Mammary epithelial cell (primary cell): ENCODE results near the gene RRM1.

Source experiments
- CTCF ChIP-seq, 2 donors: IDR thresholded peaks in 1 of 2; conservative IDR thresholded peaks in 1 of 2; 2 replicates each; pipeline ENCODE4 v1.5.1; 2011 to 2012; ENCODE audit warnings: inconsistent platforms in 2 of 2, low read length in 2 of 2, mild to moderate bottlenecking in 2 of 2, control low read depth in 1 of 2, low read depth in 1 of 2; ENCODE audit not compliant: insufficient read depth in 1 of 2; ENCODE audit errors: extremely low read depth in 1 of 2
- EZH2 ChIP-seq: IDR thresholded peaks from 2 replicates; pipeline ENCODE4 v1.6.1; 2012; ENCODE audit warnings: low read length, inconsistent platforms, borderline replicate concordance

GRCh38 chr11:4044976-4045646 is 49.5 kb upstream of the RRM1 start:
- TF ChIP-seq CTCF (conservative IDR thresholded peaks at IDR 0.05 in 1 of 2, IDR thresholded peaks at IDR 0.05 in 1 of 2; ENCODE audit: extremely low read depth in 1 of 2, insufficient read depth in 1 of 2, low read depth in 1 of 2, low read length in 2 of 2) (no peak), EZH2 (no peak)
